ENCODE results near the gene CCDC60.

Gene CCDC60, protein sequence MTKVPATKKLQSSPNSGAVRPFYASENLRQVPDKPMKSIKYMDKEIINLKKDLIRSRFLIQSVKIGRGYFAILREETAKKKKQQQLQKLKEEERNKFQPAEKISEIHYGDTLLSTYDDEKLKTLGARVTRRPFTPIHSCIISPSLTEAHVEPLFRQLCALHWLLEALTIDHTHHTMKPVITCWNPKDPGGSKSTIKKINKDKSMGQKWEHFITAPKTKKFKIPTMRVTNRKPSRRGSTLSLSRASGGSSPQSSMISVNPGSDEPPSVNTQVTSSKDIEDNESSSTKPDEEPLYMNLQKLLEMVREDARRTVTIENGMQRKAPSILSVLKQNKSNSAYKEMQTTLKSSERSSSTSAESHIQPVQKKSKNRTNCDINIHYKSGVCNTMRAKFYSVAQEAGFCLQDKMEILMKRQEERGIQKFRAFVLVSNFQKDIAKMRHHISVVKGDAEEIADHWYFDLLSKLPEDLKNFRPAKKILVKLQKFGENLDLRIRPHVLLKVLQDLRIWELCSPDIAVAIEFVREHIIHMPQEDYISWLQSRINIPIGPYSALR

DNA sequence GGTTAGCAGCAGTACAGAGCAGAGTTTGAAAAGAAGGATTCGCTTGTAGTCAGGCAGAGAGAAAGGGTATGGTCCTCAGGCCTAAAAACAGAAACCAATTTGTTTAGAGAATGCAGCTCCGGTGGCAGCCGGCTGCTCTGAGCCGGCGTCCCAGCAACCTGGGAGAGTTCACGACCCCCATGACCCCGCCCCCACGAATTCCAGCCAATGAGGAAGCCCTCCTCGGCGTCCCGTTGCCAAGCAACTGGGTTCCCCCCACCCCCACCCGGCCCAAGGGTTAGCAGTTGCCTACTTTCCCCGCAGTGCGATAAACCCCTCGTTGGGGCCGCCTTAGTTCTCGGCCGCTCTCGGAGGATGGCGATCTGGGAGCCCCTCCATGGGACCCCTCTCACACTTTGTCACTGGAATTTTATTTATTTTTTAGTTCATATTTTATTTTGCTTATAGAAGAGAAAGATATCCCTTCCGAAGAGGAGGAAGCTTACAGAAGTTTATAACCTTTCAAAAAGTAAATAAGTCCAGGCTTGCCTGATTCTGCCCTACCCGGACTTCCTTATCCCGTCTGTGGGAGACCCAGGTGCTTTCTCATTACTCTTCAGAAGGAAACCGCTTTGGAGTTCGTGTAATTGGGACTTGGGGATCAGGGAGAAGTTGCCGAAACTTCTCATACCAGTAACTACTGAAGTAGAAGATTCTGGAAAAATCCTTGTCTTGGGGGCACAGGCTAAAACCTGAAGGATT lies at the start of gene CCDC60:
CCDC60 (plus strand) TSS at position 300 of the 741 bp plus-strand sequence. CDS start 448 bp downstream, outside the sequence.
- no peak for DNase-seq

DNA sequence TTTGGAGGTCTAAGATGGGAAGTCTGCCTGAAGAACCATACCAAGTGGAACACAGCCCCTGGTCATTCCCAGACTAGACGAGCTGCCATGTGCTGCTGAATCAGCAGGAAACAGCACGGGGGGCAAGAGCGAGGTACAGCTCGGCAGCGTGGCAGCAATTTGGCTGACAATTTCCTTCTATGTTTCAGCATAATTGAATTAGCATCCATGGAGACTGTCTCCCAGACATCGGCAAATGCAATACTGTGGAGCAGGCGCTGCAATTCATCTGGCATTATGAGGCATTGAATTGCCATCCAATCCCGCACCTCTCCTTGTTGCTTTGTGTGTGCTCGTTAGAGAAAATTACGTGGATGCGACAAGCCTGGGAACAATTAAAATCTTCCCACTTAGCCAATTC lies 46.0 kb upstream of the CCDC60 start:
- no peak for DNase-seq

DNA sequence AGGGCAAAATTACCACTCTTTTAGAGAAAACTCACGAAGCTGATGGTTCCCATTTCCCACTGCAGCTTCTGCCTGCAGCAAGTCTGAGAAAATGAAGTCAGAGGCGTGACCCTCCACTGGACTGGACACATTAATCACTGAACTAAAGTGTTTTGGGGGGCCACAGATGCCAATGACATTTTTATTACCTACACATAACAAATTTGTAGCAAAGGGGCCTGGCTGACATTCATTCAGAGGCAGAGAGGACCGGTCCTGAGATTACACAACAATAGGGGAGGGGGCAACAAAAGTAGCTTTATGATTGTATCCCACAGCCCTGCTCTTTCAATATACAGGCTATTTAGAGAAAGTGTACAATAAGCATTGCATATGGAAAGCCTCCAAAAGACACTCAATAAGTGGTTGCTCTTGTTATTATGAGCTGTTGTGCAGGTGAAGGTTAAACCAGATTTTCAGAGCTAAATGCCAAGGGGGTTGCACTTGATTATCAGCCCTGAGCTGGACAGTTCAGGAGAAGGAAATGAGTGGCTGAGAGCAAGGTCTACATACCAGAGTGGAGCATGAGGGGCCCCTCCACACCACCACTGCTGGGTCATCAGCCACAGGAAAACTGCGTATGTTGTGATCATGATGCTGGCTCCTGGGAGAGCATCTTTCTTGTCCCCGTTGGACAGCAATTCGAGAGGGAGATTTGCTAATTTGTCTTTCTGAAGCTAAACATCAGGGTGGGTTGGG lies 41.5 kb upstream of the CCDC60 start:
- no peak for DNase-seq

DNA sequence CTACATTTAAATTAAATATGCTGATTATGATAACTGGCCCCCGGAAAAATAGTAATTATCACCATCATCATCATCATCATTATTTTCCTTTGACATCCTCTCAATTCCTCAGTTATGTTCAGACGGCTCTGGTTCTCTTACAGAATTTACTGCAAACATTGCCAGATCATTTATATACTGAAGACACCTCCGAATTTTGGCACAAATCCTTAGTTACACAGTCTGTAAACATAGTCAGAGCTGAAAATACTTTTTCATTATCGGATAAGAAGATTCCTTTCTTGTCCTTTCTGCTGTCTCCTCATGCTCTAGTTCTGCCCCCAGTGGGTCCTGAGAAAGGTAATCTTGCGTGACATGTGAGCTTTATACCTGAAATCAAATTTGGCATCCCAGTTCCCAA lies 40.3 kb upstream of the CCDC60 start:
- DNase-seq = no peak

DNA sequence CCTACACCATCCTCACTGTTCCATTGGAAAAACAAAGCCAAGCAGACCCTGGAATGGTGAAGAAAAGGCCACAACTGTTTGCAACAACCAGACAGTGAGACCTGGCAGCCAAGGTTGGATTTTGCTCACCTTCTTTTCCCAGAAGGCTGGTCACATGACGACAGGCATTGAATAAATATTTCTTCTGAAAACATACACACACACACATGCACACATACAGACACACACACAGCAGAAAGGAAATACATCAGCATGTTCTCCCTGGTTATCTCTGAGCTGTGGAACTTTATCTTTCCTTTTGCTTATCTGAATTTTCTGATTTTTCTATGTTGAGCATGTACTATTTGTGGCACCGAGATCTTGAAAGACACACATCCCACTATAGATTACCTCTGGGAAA lies 38.0 kb upstream of the CCDC60 start:
- DNase-seq = no peak

DNA sequence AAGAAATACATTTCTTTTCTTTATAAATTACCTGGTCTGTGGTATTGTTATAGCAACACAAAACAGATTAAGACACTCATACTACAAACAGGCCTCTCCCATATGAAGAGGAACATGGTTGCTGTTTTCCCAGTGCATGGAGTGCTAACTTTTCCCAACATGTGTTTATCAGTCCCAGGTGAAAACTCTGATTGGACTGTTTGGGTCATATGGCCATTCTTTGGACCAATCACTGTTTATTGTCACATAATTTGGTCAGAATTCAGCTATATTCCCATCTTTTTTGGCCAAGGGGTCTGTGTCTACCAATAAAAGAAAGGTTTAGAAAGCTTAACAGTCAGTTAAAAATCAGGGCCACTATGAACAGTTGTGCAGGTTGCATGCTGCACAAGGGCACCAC lies 35.4 kb upstream of the CCDC60 start:
- no peak for DNase-seq

DNA sequence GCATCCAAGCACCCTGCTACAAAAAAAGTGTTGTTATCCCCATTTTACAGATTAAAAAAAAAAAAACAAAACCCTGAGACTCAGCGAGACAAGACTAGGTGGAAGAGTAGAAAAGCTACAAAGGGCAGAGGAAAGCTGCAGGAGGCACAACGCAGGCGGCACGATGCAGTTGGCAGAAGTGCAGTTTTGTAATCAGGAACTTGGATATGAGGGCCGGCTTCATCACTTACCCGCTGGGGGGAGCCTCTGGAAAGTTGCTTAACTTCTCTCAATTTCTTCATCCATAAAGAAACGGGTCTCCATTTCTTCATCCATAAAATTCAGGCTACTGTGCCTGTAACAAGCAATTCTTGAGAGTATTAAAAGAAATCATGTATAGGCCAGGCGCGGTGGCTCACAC lies 33.1 kb upstream of the CCDC60 start:
- no peak for DNase-seq

DNA sequence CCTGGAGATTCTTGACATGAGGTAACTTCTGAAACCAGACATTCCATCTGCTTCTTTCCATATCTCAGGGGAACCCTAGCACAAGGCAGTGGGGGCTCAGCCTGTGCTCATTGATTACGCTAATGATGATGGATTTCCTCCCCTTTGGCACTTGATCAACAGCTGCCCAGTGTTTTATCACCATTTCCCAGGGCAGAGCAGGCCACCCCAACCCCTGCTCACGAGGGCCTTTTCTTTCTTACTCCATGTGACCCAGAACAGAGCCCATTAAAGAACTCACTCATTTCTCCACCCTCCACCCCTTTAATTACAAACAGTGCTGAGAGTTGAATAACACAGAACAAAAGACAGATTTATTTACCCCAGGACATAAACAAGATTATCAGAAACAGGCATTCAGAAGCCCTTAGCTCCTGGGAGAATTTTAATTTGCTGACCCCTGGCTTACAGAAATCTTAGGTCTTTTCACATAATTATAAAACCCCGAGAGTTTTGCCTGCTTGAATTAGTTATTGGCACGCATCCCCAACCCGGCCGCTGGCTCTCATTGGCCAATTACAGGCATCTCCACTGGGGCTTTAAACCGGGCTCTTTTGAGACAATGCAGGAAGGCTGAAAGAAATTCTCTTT lies 32.0 kb upstream of the CCDC60 start:
- DNase-seq = no peak

DNA sequence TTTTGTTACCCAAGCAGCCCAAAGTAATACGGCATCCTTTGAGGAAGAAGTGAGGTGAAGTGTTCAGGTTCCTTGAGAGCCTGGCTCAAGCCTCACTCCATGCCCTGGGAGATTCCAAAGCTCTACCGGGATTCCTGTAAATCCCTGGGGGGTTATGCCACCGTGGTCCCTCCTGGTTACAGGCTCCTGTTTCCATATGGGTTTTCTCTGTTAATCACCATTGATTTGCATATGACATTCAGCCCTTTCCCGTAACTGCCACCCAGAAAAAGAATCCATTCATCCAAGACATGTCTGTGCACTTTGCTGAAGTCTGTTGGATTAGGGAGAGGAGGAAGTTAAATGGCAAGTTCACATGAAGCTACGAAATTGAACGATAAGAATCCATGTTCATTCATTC lies 27.9 kb upstream of the CCDC60 start:
- no peak for DNase-seq

DNA sequence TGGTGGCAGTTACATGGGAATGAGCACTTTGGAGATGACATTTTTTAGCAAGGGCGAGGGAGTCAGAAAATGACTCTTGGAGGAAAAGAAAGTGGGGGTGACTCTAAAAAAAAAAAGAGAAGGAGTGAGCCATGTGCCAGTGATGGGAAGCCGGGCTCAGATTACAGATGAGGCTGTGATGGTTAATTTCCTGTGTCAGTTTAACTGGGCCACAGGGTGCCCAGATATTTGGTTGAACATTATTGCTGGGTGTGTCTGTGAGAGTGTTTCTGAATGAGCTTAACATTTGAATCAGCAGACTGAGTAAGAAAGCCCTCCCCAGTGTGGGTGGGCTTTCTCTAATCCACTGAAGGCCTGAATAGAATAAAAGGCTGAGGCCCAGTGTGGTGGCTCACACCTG lies 26.8 kb upstream of the CCDC60 start:
- DNase-seq = no peak

DNA sequence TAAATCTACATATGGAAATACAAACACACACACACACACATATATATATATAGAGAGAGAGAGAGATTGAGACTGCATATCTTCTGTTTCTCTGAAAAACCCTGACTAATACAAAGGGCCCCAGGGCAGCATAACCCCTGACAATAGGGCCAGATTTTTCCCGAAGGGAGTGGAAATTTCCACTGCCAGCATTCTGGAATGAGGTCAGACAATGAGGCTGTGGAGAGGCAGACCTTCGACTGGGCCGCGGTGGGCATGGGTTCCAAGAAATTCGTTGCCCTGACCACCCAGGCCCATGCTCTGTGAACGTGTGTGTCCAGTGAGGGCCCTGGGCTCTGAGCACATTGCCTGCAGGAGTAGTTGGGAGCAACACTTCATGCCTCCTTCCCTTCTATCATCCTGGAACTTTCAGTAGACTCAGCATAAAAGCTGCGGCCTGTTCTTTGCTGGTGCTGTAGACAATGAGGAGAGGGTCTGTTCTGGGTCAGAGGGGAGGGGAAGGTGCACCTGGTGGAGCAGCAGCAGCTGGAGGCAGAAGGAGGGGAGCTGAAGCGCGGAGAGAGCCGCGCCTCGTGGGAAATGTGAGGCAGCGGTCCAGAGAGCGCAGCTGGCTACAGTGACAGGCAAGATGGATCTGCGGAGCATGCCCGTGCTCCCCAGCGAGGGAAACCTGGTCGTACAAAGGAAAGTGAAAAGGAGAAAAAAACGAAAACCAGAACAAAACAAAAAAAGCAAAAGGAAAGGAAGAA lies 25.6 kb upstream of the CCDC60 start:
- no peak for DNase-seq

DNA sequence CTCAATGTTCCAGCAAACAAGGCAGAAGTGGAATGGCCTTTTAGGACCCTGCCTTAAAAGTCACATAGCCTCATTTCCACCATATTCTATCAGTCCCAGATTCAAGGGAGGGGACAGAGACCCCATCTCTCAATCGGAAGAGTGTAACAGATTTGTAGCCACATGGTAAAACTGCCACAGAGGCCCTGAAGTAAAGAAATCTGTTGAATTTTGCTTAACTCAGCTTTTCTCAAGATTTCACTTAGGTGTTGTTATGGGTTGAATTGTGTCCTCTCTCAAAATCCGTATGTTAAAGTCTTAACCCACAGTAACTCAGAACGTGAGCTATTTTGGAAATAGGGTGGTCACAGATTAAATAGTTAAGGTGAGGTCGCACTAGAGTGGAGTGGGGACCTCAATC lies 22.7 kb upstream of the CCDC60 start:
- DNase-seq = no peak

DNA sequence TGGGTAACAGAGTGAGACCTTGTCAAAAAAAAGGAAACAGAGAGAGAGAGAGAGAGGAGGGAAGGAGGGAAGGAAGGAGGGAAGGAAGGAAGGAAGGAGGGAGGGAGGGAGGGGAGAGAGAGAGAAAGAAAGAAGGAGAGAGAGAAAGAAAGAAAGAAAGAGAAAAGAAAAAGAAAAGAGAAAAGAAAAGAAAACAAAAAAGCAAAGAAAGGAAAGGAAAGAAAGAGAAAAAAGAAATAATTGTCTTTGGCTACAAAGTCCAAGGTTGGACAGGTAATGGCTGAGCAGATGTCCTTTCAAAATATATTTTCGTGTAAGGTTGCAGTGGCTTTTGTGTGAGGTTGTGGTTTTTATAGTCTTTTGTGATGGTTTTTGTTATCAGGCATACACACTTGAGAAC lies 21.6 kb upstream of the CCDC60 start:
- no peak for DNase-seq

DNA sequence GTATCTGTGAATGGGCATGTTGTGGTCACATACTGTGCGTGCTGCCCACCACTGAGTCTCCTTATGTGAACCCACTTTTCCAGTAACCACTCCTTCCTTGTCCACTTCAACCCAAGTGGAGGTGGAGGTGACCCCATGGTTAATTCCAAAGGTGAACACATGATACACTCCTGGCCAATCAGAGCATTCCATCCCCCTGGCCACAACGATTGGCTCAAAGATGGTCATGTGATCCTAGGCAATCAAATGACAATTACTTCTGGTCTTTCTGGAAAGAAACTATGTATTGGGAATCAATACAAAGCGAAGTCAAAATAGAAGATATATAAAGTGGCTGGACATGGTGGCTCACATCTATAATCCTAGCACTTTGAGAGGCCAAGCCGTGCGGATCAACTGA lies 20.2 kb upstream of the CCDC60 start:
- DNase-seq = no peak

DNA sequence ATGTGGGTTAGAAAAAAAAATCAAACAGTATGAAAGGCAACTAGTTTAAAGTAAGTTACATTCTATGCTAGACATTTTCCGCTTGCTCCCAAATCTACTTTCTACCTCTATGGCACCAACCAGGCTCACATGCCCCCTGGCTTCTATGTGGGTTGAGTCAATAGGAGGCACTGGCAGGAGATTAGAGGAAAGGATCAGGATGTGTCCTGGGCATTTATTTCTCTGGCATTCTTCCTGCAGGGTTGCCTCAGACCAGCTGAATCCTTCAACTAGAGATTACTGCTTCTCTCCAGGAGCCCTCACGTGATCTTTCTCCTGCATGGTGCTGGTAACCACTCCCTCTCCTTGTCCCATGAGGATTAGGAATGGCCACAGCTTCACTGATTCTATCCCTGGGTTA lies 14.9 kb upstream of the CCDC60 start:
- no peak for DNase-seq

DNA sequence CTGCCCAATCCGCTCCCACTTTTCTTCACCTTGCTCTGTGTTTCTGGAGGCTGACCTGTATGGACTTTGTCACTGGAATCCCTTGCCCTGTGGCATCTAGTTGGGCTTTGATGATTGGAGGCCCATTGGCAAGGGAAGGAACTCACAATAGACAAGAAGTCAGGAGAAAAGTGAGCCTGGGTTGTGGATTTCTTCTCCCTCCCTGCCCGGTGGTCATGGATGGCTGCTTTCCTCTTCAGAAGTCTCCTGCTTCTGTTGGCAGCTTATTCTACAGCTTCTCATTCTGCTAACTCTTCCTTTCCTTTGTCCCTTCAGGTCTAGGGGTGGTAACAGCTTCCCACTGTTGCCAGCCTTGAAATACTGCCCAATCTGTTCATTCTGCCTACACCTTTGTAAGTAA lies 13.9 kb upstream of the CCDC60 start:
- no peak for DNase-seq

DNA sequence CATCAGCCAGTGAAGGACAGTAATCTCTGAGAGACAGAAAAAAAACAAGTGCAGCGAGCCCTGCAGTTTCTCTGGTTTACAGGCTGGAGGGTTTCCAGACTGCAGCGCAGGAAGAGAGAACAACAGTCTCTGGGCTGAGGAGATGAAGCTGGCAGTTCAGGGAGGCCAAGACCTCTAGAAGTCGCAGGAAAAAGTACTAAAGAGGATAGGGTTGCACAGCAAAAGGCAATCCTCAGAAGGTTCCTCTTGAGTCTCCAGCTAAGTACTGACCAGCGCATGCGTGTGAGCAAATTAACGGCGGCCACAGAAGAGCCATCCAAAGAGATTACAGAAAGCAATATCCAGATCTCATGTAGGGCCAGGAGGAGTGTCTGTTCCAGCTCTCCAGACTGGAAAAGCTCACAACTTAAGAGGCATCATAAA lies 12.2 kb upstream of the CCDC60 start:
- no peak for DNase-seq

DNA sequence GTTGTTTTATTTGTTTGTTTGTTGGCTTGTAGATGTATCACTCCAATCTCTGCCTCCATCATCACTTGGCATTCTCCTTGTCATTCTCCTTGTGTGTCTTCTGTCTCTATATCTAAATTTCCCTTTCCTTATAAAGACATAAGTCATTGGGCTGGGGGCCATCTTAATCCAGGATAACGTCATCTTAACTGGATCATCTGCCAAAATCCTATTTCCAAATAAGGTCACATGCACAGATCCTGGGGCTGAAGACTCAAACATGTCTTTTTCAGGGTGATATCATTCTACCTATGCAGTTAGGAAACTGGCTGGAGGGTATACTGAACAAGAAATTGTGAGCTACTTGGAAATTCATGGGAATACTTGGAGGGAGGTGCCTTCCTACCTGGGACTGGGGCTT lies 8.7 kb upstream of the CCDC60 start:
- no peak for DNase-seq

DNA sequence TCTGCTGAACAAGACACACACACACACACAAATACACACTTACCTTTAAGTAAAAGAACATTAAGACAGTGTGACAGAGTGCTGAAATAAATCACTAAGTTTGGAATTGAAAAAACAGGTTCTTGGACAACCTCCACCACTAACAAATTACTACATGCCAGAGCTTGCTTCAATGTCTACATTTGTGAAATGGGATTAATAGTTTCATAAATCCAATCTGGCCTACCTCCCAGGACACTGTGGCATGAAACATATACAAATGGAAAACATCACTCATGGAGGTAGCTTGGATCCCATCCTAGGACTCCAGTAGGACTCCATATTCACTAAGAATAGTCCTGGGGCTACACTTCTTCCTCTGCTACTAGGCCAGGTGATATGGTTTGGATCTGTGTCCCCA lies 8.2 kb upstream of the CCDC60 start:
- DNase-seq = no peak

DNA sequence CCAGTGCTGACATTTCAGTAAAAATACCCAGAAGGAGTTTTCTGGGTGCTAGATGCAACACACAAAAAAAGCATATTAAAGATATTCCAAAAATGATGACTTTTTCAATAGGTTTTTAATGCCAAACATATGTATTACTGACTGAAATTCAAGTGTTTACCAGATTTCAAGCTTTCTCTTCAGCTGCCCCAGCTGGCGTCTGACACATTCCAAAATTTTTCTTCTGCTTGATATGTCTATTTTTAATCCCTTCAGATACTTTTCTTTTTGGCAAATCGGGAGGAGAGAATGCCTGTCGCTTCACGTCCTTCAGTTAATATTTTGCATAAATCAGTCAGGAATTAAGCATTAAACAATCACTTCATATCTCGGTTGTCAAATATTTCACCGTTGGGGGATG lies 7.1 kb upstream of the CCDC60 start:
- no peak for DNase-seq

DNA sequence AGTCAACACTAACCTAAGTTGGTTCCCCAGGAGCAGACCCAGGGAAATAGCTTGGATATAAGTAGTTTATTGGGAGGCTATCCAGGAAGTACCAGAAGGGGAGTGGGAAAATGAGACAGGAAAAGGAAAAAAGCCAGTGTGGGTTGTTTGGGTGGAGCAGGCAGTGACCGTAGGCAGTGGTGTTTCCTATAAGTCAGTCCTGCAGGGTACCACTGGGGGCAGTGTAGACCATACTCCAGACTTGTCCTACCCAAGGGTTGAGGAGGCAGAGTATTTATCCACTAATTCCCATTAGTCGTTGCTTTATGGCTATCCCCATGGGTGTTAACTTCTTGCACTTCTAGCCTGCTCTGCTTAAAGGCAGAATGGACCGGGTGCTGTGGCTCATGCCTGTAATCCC lies 6.4 kb upstream of the CCDC60 start:
- no peak for DNase-seq
